HCT116 (cell line): ENCODE results near the gene PRM3. TPM values are rescaled to one million over a fixed set of nuclear protein-coding genes. Genes with fewer than 3 reads are reported as not detected.

Experiments
- ATAC-seq: fragments of 200-7000 bp; cut with Tn5 transposase; 2 replicates; pipeline ENCODE4 v1.9.1; 2020; ENCODE audit warnings: mild to moderate bottlenecking, moderate library complexity
- BruUV-seq: library from RNA; stranded (reverse); fragments of 400-500 nt; replicated peaks from 2 replicates; lab custom pipeline; 2021; lab: Mats Ljungman, UMichigan
- CTCF ChIA-PET: fragments of 300-600 bp; sonication (Branson Sonifier 250); formaldehyde crosslinking; loops from one replicate; lab custom pipeline; 2021; ENCODE audit warnings: antibody characterized with exemption; lab: Charles Lee
- POLR2A ChIA-PET: fragments of 300-600, 350-600 bp; sonication (Branson Sonifier 250); formaldehyde crosslinking; loops from one replicate; lab custom pipeline; 2021; ENCODE audit warnings: antibody characterized with exemption; lab: Charles Lee
- RAD21 ChIA-PET, 2 experiments: fragments of 300-600 bp; sonication (Branson Sonifier 250); formaldehyde crosslinking; loops; one replicate each; lab custom pipeline; 2023; ENCODE audit warnings: low total read pairs in 2 of 2; ENCODE audit not compliant: uncharacterized antibody in 2 of 2, unreplicated experiment in 2 of 2, low non-redundant PET in 1 of 2; lab: Charles Lee
- DNase-seq: peaks from one replicate; pipeline ENCODE4 v3.0.0-alpha.2; 2010; ENCODE audit warnings: low read depth, low spot score
- H2AFZ ChIP-seq: fragments of 200-600 bp; shearing (Covaris generic), sonication (generic); 2 replicates; pipeline ENCODE4 v1.6.1; 2017; ENCODE audit warnings: low read depth, mixed run types, mixed read lengths, antibody characterized with exemption, low read length; ENCODE audit not compliant: poor library complexity, severe bottlenecking
- H3K27ac ChIP-seq: 2 replicates; pipeline ENCODE4 v1.5.1; 2012; ENCODE audit warnings: low read depth, low read length
- H3K27me3 ChIP-seq: fragments of 200-600 bp; sonication (generic); 2 replicates; pipeline ENCODE4 v1.6.1; 2016; ENCODE audit warnings: mixed run types, low read length, mixed read lengths; ENCODE audit not compliant: insufficient read depth
- H3K36me3 ChIP-seq, 2 experiments: fragments of 200-500 bp in 1 of 2; fragments of 200-600 bp in 1 of 2; sonication (Bioruptor generic) in 1 of 2; sonication (generic) in 1 of 2; 2 replicates each; pipeline versions ENCODE4 v1.5.1 to v1.6.1; 2014 to 2016; ENCODE audit warnings: low read length in 2 of 2, inconsistent platforms in 1 of 2, mixed read lengths in 1 of 2, mixed run types in 1 of 2; ENCODE audit not compliant: insufficient read depth in 2 of 2, control insufficient read depth in 1 of 2
- H3K4me1 ChIP-seq, 2 experiments: fragments of 200-600 bp in 1 of 2; sonication (generic) in 1 of 2; 2 replicates each; pipeline versions ENCODE4 v1.5.1 to v1.6.1; 2012 to 2017; ENCODE audit warnings: low read length in 2 of 2, inconsistent platforms in 1 of 2, mild to moderate bottlenecking in 1 of 2, mixed read lengths in 1 of 2, mixed run types in 1 of 2, moderate library complexity in 1 of 2; ENCODE audit not compliant: insufficient read depth in 2 of 2, control insufficient read depth in 1 of 2
- H3K4me2 ChIP-seq: fragments of 200-600 bp; sonication (generic); 2 replicates; pipeline ENCODE4 v1.6.1; 2017; ENCODE audit warnings: mixed run types, low read length, mixed read lengths
- H3K4me3 ChIP-seq, 2 experiments: fragments of 200-600 bp in 1 of 2; sonication (generic) in 1 of 2; replicated peaks in 1 of 2; 2 replicates each; pipeline ENCODE4 v1.5.1; 2011 to 2016; ENCODE audit warnings: low read length in 2 of 2, control low read depth in 1 of 2, low read depth in 1 of 2, mild to moderate bottlenecking in 1 of 2, mixed read lengths in 1 of 2, mixed run types in 1 of 2
- H3K79me2 ChIP-seq: fragments of 200-600 bp; sonication (generic); 2 replicates; pipeline ENCODE4 v1.6.1; 2017; ENCODE audit warnings: mild to moderate bottlenecking, mixed run types, low read length, moderate library complexity, mixed read lengths; ENCODE audit not compliant: insufficient read depth
- H3K9ac ChIP-seq: fragments of 200-600 bp; sonication (generic); 2 replicates; pipeline ENCODE4 v1.6.1; 2016; ENCODE audit warnings: low read length, mixed read lengths
- H3K9me2 ChIP-seq: fragments of 200-600 bp; sonication (generic), shearing (Covaris generic); 2 replicates; pipeline ENCODE4 v1.6.1; 2017; ENCODE audit warnings: mixed run types, mild to moderate bottlenecking, moderate library complexity; ENCODE audit not compliant: insufficient read depth
- H3K9me3 ChIP-seq, 2 experiments: fragments of 200-500 bp in 1 of 2; fragments of 200-600 bp in 1 of 2; sonication (Bioruptor generic) in 1 of 2; sonication (generic) in 1 of 2; 2 replicates each; pipeline ENCODE4 v1.6.1; 2014 to 2017; ENCODE audit warnings: low read length in 2 of 2, mixed read lengths in 2 of 2, inconsistent platforms in 1 of 2, low read depth in 1 of 2, mild to moderate bottlenecking in 1 of 2, mixed run types in 1 of 2, moderate library complexity in 1 of 2; ENCODE audit not compliant: control insufficient read depth in 1 of 2, insufficient read depth in 1 of 2
- H4K20me1 ChIP-seq: fragments of 200-600 bp; sonication (generic), shearing (Covaris generic); 2 replicates; pipeline ENCODE4 v1.6.1; 2017; ENCODE audit warnings: mixed run types, mild to moderate bottlenecking, moderate library complexity; ENCODE audit not compliant: insufficient read depth
- EZH2 ChIP-seq: fragments of 200-600 bp; sonication (generic); IDR thresholded peaks from 2 replicates; pipeline ENCODE4 v1.6.1; 2017; ENCODE audit warnings: antibody characterized with exemption, mixed run types
- EZH2phosphoT487 ChIP-seq: fragments of 200-600 bp; IDR thresholded peaks from 2 replicates; pipeline ENCODE4 v1.6.1; 2018; ENCODE audit warnings: antibody characterized with exemption, borderline replicate concordance
- POLR2AphosphoS5 ChIP-seq: IDR thresholded peaks from 2 replicates; pipeline ENCODE4 v1.6.1; 2011; ENCODE audit warnings: mild to moderate bottlenecking, low read depth, low read length, moderate library complexity
- SIN3A ChIP-seq: IDR thresholded peaks from 2 replicates; pipeline ENCODE4 v1.6.1; 2012; ENCODE audit warnings: low read depth
- SP1 ChIP-seq: IDR thresholded peaks from 2 replicates; pipeline ENCODE4 v1.6.1; 2012; ENCODE audit warnings: low read depth
- ZFX ChIP-seq: fragments of 450-650 bp; IDR thresholded peaks from 2 replicates; pipeline ENCODE4 v1.6.1; 2017
- intact Hi-C: fragments of 100-400 bp; cut with micrococcal nuclease; formaldehyde crosslinking; loops from 2 replicates; pipeline ENCODE4 v1.10.0; 2022
- total RNA-seq: library from RNA; stranded (reverse); gene quantifications from one replicate; pipeline ENCODE4 v1.2.1, GENCODE V29; 2021; ENCODE audit not compliant: unreplicated experiment
- TF ChIP-seq, protein P1 (sequence below), 3 experiments: fragments of 200-600 bp in 1 of 3; sonication (generic) in 1 of 3; IDR thresholded peaks in 2 of 3; conservative IDR thresholded peaks in 1 of 3; 2 replicates each; pipeline ENCODE4 v1.5.1; 2012 to 2017; ENCODE audit warnings: low read depth in 2 of 3, low read length in 2 of 3, antibody characterized with exemption in 1 of 3, borderline replicate concordance in 1 of 3, control low read depth in 1 of 3, mild to moderate bottlenecking in 1 of 3, mixed read lengths in 1 of 3, mixed run types in 1 of 3, moderate library complexity in 1 of 3; ENCODE audit not compliant: insufficient read depth in 1 of 3

Gene PRM3
- total RNA-seq, 1 experiment from 2014 or later = not detected

DNA sequence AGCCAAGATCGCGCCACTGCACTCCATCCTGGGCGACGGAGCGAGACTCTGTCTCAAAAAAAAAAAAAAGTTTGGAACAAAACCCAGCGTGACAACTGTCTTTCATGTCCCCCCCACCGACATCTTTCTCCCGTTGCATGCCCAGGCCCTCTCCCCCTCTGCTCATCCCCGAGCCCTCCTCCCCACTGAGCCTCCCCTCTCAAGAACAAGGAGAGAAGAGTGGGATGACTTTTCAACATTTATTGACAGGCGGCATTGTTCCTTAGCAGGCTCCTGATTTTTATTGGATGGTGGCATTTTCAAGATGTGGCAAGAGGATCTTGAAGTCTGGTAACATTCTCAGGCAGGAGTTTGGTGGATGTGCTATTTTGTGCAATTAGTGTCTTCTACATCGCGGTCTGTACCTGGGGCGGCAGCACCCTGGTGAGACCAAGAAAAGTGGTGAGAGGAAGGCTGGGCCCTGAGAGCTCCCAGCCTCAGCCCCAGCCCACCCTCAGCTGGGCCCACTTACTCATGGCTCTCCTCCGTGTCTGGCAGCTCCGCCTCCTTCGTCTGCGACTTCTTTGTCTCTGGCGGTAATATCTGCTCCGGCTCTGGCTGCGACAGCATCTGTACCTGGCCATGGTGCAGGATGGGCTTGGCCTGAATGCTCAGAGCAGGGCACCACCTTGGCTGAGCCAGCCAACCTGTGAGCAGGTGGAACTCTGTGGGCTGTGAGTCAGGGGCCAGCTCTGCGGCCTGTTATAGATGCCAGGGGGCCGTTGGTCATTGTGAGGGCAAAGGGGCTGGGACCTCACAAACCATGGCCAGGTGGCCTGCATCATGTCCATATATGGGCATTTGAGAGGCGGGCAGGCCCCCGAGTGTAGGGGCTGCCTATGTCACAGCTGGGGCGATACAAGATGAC lies 7.4 kb upstream of the PRM3 start, which contains the start of gene PRM1:
Gene PRM1, minus strand, starts transcription at position 715 of the 907 bp plus-strand sequence. Its CDS starts 92 bp downstream, at position 623.
- H3K27ac ChIP-seq = no peak within 1 kb of the TSS
- H3K4me3 ChIP-seq = no peak within 1 kb of the TSS
- H3K27me3 ChIP-seq = peaks cover 3% of the 10 kb centered on the region; the same call in 1 of the 2 replicates
- no TSS peak for BruUV-seq
- H3K9me3 ChIP-seq = no peaks in the 10 kb centered on the region
- no peak within 1 kb of the TSS for H2AFZ ChIP-seq
- RAD21 ChIA-PET = no interaction called here
- no peak within 1 kb of the TSS for H3K4me2 ChIP-seq
- H3K79me2 ChIP-seq = no peaks in the 10 kb centered on the region
- no peaks in the 10 kb centered on the region for H3K36me3 ChIP-seq
- POLR2A ChIA-PET = no interaction called here
- no peak for ATAC-seq
- no peak for TF ChIP-seq EZH2
- no peaks in the 10 kb centered on the region for H3K4me1 ChIP-seq
- H4K20me1 ChIP-seq = no peaks in the 10 kb centered on the region
- no peaks in the 10 kb centered on the region for H3K9me2 ChIP-seq
- no peak for DNase-seq
- CTCF ChIA-PET = no interaction called here
- no peak within 1 kb of the TSS for H3K9ac ChIP-seq
- intact Hi-C loops = no loop called here

DNA sequence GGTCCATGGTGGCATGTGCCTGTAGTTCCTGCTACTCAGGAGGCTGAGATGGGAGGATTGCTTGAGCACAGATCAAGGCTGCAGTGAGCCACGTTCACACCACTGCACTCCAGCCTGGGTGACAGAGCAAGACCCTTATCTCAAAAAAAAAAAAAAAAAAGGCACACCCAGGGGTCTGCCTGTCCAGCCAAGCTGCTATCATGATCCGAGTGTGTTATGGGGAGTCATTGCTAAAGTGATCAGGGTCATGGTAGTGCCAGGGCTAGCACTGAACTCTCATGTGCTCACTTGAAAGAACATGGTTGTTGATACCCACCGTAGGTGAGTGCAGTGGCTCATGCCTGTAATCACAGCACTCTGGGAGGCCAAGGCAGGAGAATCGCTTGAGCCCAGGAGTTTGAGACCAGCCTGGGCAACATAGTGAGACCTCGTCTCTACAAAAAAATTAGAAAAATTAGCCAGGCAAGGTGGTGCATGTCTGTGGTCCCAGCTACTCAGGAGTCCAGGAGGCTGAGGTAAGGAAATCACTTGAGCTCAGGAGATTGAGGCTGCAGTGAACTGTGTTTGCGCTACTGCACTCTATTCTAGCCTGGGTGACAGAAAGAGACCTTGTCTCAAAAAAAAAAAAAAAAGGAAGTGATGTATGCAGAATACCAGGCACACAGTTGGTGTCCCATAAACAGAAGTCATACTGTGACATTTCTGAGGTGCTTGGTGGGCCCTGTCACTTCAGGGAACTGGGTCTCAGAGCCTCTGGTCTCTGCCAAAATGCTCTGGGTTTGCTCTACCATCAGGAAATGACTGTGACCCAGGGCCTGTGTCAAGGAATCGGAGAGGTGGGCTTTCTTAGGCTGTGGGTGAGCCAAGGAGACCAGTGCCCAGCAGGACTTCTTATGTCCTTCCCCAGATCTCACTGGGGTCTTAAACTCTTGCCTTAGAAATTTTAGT lies 5.5 kb upstream of the PRM3 start:
- no peaks in the 10 kb centered on the region for H4K20me1 ChIP-seq
- ChIA-PET RAD21 (no interaction called here), CTCF (no interaction called here), POLR2A (no interaction called here)
- H3K9ac ChIP-seq = no peak overlapping the region
- peaks cover 3% of the 10 kb centered on the region; the same call in 1 of the 2 replicates for H3K27me3 ChIP-seq
- no TSS peak for BruUV-seq
- no peak overlapping the region for H3K27ac ChIP-seq
- no peak for DNase-seq
- no peaks in the 10 kb centered on the region for H3K9me2 ChIP-seq
- H3K4me1 ChIP-seq = no peaks in the 10 kb centered on the region
- TF ChIP-seq EZH2phosphoT487 = no peak
- TF ChIP-seq SIN3A = no peak
- TF ChIP-seq ZFX = no peak
- no peak for TF ChIP-seq EZH2
- no peak for TF ChIP-seq SP1
- TF ChIP-seq POLR2AphosphoS5 = no peak
- TF ChIP-seq, protein P1, sequence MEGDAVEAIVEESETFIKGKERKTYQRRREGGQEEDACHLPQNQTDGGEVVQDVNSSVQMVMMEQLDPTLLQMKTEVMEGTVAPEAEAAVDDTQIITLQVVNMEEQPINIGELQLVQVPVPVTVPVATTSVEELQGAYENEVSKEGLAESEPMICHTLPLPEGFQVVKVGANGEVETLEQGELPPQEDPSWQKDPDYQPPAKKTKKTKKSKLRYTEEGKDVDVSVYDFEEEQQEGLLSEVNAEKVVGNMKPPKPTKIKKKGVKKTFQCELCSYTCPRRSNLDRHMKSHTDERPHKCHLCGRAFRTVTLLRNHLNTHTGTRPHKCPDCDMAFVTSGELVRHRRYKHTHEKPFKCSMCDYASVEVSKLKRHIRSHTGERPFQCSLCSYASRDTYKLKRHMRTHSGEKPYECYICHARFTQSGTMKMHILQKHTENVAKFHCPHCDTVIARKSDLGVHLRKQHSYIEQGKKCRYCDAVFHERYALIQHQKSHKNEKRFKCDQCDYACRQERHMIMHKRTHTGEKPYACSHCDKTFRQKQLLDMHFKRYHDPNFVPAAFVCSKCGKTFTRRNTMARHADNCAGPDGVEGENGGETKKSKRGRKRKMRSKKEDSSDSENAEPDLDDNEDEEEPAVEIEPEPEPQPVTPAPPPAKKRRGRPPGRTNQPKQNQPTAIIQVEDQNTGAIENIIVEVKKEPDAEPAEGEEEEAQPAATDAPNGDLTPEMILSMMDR (IDR thresholded peaks at IDR 0.05 in 2 of 3, conservative IDR thresholded peaks at IDR 0.05 in 1 of 3; ENCODE audit: borderline replicate concordance in 1 of 3, insufficient read depth in 1 of 3, low read depth in 2 of 3, low read length in 2 of 3) = no peak
- no peaks in the 10 kb centered on the region for H3K9me3 ChIP-seq
- no peaks in the 10 kb centered on the region for H3K79me2 ChIP-seq
- no peak overlapping the region for H2AFZ ChIP-seq
- ATAC-seq = no peak
- H3K4me3 ChIP-seq = no peak overlapping the region
- intact Hi-C loops = no loop called here
- no peaks in the 10 kb centered on the region for H3K36me3 ChIP-seq
- no peak overlapping the region for H3K4me2 ChIP-seq
